Fibroblast of lung (primary cell): ENCODE measurements around the gene OTUD7B.

ENCODE experiments used
- CTCF ChIP-seq, 2 donors: IDR thresholded peaks in 1 of 2; conservative IDR thresholded peaks in 1 of 2; 1 replicate in 1 of 2; 2 replicates in 1 of 2; pipeline ENCODE4 v1.5.1; 2011 to 2012; ENCODE audit warnings: low read length in 2 of 2, control low read depth in 1 of 2, inconsistent platforms in 1 of 2, low read depth in 1 of 2, mild to moderate bottlenecking in 1 of 2
- EZH2 ChIP-seq: IDR thresholded peaks from 2 replicates; pipeline ENCODE4 v1.5.1; 2012; ENCODE audit warnings: low read length, control low read depth, mild to moderate bottlenecking; ENCODE audit errors: missing control alignments

- no peak for TF ChIP-seq EZH2
- TF ChIP-seq CTCF (conservative IDR thresholded peaks at IDR 0.05 in 1 of 2, IDR thresholded peaks at IDR 0.05 in 1 of 2; ENCODE audit: low read depth in 1 of 2, low read length in 2 of 2), result no peak
Observed at GRCh38 chr1:150021191-150021694, 10.7 kb upstream of the OTUD7B start.
